Endothelial cell of umbilical vein (primary cell): ENCODE results near the gene OR5AR1. TPM values are rescaled to one million over a fixed set of nuclear protein-coding genes. Genes with fewer than 3 reads are reported as not detected.

Source experiments
- BruUV-seq: library from RNA; stranded (reverse); fragments of 400-500 nt; replicated peaks from 2 replicates; lab custom pipeline; 2021; lab: Mats Ljungman, UMichigan
- CTCF ChIA-PET: fragments of 300-600, 350-600 bp; sonication (Branson Sonifier 250); formaldehyde crosslinking; loops from one replicate; lab custom pipeline; 2021; ENCODE audit warnings: antibody characterized with exemption, inconsistent platforms; lab: Charles Lee
- POLR2A ChIA-PET: fragments of 300-600, 350-600 bp; sonication (Branson Sonifier 250); formaldehyde crosslinking; loops from one replicate; lab custom pipeline; 2021; ENCODE audit warnings: antibody characterized with exemption, inconsistent platforms; lab: Charles Lee
- DNase-seq: peaks from one replicate; pipeline ENCODE4 v3.0.0-alpha.2; 2011; ENCODE audit warnings: low read depth, low spot score
- FAIRE-seq: peaks from 2 replicates; lab custom pipeline; 2011; peaks lifted over from hg19 to GRCh38; lab: Jason Lieb, UNC
- H2AFZ ChIP-seq: 2 replicates; pipeline ENCODE4 v1.6.0; 2012; ENCODE audit warnings: low read depth, low read length, control low read depth, inconsistent platforms
- H3K27ac ChIP-seq: 2 replicates; pipeline ENCODE4 v1.5.1; 2011; ENCODE audit warnings: low read depth, mild to moderate bottlenecking, control low read depth, low read length, moderate library complexity; ENCODE audit not compliant: insufficient read depth
- H3K27me3 ChIP-seq, 2 experiments: 2 replicates each; pipeline versions ENCODE4 v1.6.0 to v1.6.1; 2011; ENCODE audit warnings: low read length in 2 of 2, mixed read lengths in 1 of 2; ENCODE audit not compliant: control insufficient read depth in 2 of 2, insufficient read depth in 2 of 2
- H3K36me3 ChIP-seq, 2 experiments: 2 replicates in 1 of 2; 3 replicates in 1 of 2; pipeline ENCODE4 v1.5.1; 2011; ENCODE audit warnings: low read length in 2 of 2, mild to moderate bottlenecking in 1 of 2, moderate library complexity in 1 of 2; ENCODE audit not compliant: control insufficient read depth in 2 of 2, insufficient read depth in 2 of 2; ENCODE audit errors: extremely low read depth in 1 of 2
- H3K4me1 ChIP-seq: 3 replicates; pipeline ENCODE4 v1.5.1; 2011; ENCODE audit warnings: mild to moderate bottlenecking, low read length; ENCODE audit not compliant: control insufficient read depth, insufficient read depth; ENCODE audit errors: extremely low read depth
- H3K4me2 ChIP-seq: 2 replicates; pipeline ENCODE4 v1.6.1; 2011; ENCODE audit warnings: low read length, control low read depth, mixed read lengths; ENCODE audit not compliant: insufficient read depth
- H3K4me3 ChIP-seq, 3 experiments: fragments of 200-600 bp in 1 of 3; sonication (generic), shearing (Covaris generic) in 1 of 3; replicated peaks in 1 of 3; 2 replicates each; pipeline ENCODE4 v1.5.1; 2011 to 2016; ENCODE audit warnings: control low read depth in 3 of 3, low read length in 3 of 3, mild to moderate bottlenecking in 2 of 3, inconsistent platforms in 1 of 3, low read depth in 1 of 3, moderate library complexity in 1 of 3; ENCODE audit not compliant: insufficient read depth in 1 of 3
- H3K79me2 ChIP-seq: 2 replicates; pipeline ENCODE4 v1.6.0; 2012; ENCODE audit warnings: low read length, inconsistent platforms; ENCODE audit not compliant: control insufficient read depth, insufficient read depth
- H3K9ac ChIP-seq: replicated peaks from 2 replicates; pipeline ENCODE3; 2011; ENCODE audit warnings: low read length, control low read depth; ENCODE audit not compliant: insufficient read depth; ENCODE audit errors: extremely low read depth
- H3K9me1 ChIP-seq: replicated peaks from 3 replicates; pipeline ENCODE4 v1.6.0; 2011; ENCODE audit warnings: mild to moderate bottlenecking, low read length; ENCODE audit not compliant: control insufficient read depth, insufficient read depth; ENCODE audit errors: extremely low read depth
- H3K9me3 ChIP-seq: replicated peaks from 2 replicates; pipeline ENCODE4 v1.5.1; 2012; ENCODE audit warnings: low read length, inconsistent platforms; ENCODE audit not compliant: control insufficient read depth, insufficient read depth
- H4K20me1 ChIP-seq: replicated peaks from 2 replicates; pipeline ENCODE3; 2011; ENCODE audit warnings: mild to moderate bottlenecking, low read length; ENCODE audit not compliant: control insufficient read depth, insufficient read depth; ENCODE audit errors: extremely low read depth
- EZH2 ChIP-seq: IDR thresholded peaks from 2 replicates; pipeline ENCODE4 v1.6.1; 2012; ENCODE audit warnings: borderline replicate concordance, low read depth, mild to moderate bottlenecking, moderate library complexity, low read length, inconsistent platforms; ENCODE audit not compliant: severe bottlenecking
- FOS ChIP-seq: IDR thresholded peaks from 2 replicates; pipeline ENCODE4 v1.6.1; 2011; ENCODE audit warnings: mild to moderate bottlenecking, low read length, moderate library complexity, borderline replicate concordance; ENCODE audit not compliant: insufficient read depth
- GATA2 ChIP-seq: IDR thresholded peaks from 2 replicates; pipeline ENCODE4 v1.7.0; 2011; ENCODE audit warnings: low read depth, mild to moderate bottlenecking, moderate library complexity, mixed read lengths, low read length; ENCODE audit not compliant: insufficient read length, insufficient read depth
- JUN ChIP-seq: IDR thresholded peaks from 2 replicates; pipeline ENCODE4 v1.6.1; 2011; ENCODE audit warnings: borderline replicate concordance, low read depth; ENCODE audit not compliant: insufficient read length, insufficient read depth
- MYC ChIP-seq: IDR thresholded peaks from one replicate; pipeline ENCODE4 v1.6.1; 2011; ENCODE audit warnings: mild to moderate bottlenecking, low read depth, low read length
- POLR2A ChIP-seq: IDR thresholded peaks from 2 replicates; pipeline ENCODE4 v1.6.1; 2012; ENCODE audit warnings: low read depth, mild to moderate bottlenecking, control low read depth, low read length
- POLR2AphosphoS5 ChIP-seq: IDR thresholded peaks from 2 replicates; pipeline ENCODE4 v1.6.1; 2012; ENCODE audit warnings: low read depth, mild to moderate bottlenecking, control low read depth, low read length, moderate library complexity; ENCODE audit not compliant: insufficient read depth
- dilution Hi-C: fragments of 300-500 bp; cut with MboI; formaldehyde crosslinking; loops from one replicate; pipeline ENCODE4 v1.15.0; 2019; ENCODE audit warnings: low sequenced_read_pairs; ENCODE audit not compliant: extremely low pct_ligation_motif_present
- intact Hi-C: fragments of 100-400 bp; cut with micrococcal nuclease; formaldehyde crosslinking; loops from one replicate; pipeline ENCODE4 v1.10.0; 2022
- polyA plus RNA-seq, 4 experiments: library from polyadenylated mRNA; depleted of rRNA in 3 of 4; stranded (reverse) in 3 of 4; unstranded in 1 of 4; fragments of >200 nt; gene quantifications; 2 replicates each; pipeline versions ENCODE4 v1.2.1 to v1.2.3, GENCODE V29; 2011 to 2012; ENCODE audit warnings: missing spikeins in 1 of 4
- total RNA-seq: library from RNA; stranded (reverse); gene quantifications from 2 replicates; pipeline ENCODE4 v1.2.3, GENCODE V29; 2021
- TF ChIP-seq, protein P1 (sequence below), 2 donors: IDR thresholded peaks; 1 replicate in 1 of 2; 2 replicates in 1 of 2; pipeline ENCODE4 v1.5.1; 2011; ENCODE audit warnings: low read length in 2 of 2, mild to moderate bottlenecking in 2 of 2, moderate library complexity in 2 of 2, control low read depth in 1 of 2, inconsistent platforms in 1 of 2, low read depth in 1 of 2; ENCODE audit not compliant: insufficient read depth in 1 of 2; ENCODE audit errors: extremely low read depth in 1 of 2
- TF ChIP-seq, protein P2 (sequence below): IDR thresholded peaks from 2 replicates; pipeline ENCODE4 v1.6.1; 2011; ENCODE audit not compliant: insufficient read depth, insufficient read length

Gene OR5AR1
- total and polyA plus RNA-seq, 2 donors (not counting 3 experiments of a cell fraction or from before 2014, with no cell fraction given), result not detected

DNA sequence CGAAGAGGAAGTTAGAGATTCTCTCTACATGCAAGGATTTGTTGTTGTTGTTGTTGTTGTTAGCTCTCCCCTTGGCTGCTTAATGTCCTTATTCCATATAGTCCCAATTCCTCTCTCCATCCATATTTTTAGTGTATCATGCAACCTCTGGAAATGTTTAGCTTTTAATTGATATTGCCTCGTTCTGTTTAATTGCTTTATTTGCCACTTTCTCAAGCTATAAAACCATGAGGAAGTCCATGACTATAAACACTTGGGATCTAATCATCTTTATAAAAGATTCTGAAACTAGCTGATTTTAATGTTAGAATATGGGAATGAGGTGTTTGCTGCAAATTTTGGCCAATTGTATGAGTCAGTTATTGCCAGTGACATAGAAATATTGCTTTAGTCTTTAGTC, 29.9 kb downstream of the OR5AR1 start:
- no peaks in the 10 kb centered on the region for H3K27me3 ChIP-seq
- no peaks in the 10 kb centered on the region for H3K36me3 ChIP-seq
- no peak overlapping the region for H2AFZ ChIP-seq
- ChIA-PET POLR2A (no interaction called here), CTCF (no interaction called here)
- no peaks in the 10 kb centered on the region for H4K20me1 ChIP-seq
- BruUV-seq, result no TSS peak
- H3K9me1 ChIP-seq, result no peaks in the 10 kb centered on the region
- intact Hi-C loops (no loop called here), dilution Hi-C loops (no loop called here)
- no peak overlapping the region for H3K4me2 ChIP-seq
- H3K9ac ChIP-seq, result no peak overlapping the region
- TF ChIP-seq, protein P1, sequence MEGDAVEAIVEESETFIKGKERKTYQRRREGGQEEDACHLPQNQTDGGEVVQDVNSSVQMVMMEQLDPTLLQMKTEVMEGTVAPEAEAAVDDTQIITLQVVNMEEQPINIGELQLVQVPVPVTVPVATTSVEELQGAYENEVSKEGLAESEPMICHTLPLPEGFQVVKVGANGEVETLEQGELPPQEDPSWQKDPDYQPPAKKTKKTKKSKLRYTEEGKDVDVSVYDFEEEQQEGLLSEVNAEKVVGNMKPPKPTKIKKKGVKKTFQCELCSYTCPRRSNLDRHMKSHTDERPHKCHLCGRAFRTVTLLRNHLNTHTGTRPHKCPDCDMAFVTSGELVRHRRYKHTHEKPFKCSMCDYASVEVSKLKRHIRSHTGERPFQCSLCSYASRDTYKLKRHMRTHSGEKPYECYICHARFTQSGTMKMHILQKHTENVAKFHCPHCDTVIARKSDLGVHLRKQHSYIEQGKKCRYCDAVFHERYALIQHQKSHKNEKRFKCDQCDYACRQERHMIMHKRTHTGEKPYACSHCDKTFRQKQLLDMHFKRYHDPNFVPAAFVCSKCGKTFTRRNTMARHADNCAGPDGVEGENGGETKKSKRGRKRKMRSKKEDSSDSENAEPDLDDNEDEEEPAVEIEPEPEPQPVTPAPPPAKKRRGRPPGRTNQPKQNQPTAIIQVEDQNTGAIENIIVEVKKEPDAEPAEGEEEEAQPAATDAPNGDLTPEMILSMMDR (IDR thresholded peaks at IDR 0.05; ENCODE audit: extremely low read depth in 1 of 2, insufficient read depth in 1 of 2, low read depth in 1 of 2, low read length in 2 of 2), result no peak
- TF ChIP-seq, protein P2, sequence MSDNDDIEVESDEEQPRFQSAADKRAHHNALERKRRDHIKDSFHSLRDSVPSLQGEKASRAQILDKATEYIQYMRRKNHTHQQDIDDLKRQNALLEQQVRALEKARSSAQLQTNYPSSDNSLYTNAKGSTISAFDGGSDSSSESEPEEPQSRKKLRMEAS, result no peak
- no peak for TF ChIP-seq POLR2A
- H3K27ac ChIP-seq, result no peak overlapping the region
- FAIRE-seq, result no peak
- H3K9me3 ChIP-seq, result peaks cover 2% of the 10 kb centered on the region
- H3K4me3 ChIP-seq, result no peak overlapping the region
- no peak for DNase-seq
- H3K4me1 ChIP-seq, result no peaks in the 10 kb centered on the region
- no peaks in the 10 kb centered on the region for H3K79me2 ChIP-seq

DNA sequence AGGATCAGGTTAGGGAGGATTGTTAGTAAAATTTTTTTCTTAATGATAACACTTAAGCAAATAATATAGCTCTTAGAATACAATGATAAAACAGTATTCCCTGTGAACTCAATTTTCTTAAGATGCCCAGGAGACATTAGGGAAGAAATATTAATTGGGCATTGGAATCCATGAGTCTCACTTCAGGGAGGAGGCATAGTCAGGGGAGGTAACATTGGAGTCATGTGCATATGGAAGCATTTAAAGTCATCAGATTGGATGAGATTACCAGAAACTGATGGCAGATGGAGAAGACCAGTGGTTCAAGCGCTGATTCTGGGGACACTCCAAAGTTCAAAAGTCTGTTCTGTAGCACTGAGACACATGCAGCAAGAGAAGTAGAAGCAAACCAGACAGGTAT, 35.3 kb downstream of the OR5AR1 start, which contains the start of gene OR9G1:
TSS of gene OR9G1 (plus strand) at position 301 of the 400 bp plus-strand sequence. CDS start 1,293 bp downstream, outside the sequence.
- CTCF ChIA-PET, result no interaction called here
- Histone ChIP-seq H2AFZ (no peak within 1 kb of the TSS), H3K9ac (no peak within 1 kb of the TSS), H3K9me3 (peaks cover 3% of the 10 kb centered on the region), H3K36me3 (no peaks in the 10 kb centered on the region), H3K27me3 (no peaks in the 10 kb centered on the region), H3K9me1 (no peaks in the 10 kb centered on the region), H3K27ac (no peak within 1 kb of the TSS), H3K79me2 (no peaks in the 10 kb centered on the region), H3K4me3 (no peak within 1 kb of the TSS), H3K4me1 (no peaks in the 10 kb centered on the region), H4K20me1 (no peaks in the 10 kb centered on the region), H3K4me2 (no peak within 1 kb of the TSS)
- intact Hi-C loops, result no loop called here
- DNase-seq, result no peak
- no peak for TF ChIP-seq MYC
- no peak for TF ChIP-seq POLR2A
- no peak for TF ChIP-seq EZH2
- TF ChIP-seq FOS, result no peak
- TF ChIP-seq, protein P1 (IDR thresholded peaks at IDR 0.05; ENCODE audit: extremely low read depth in 1 of 2, insufficient read depth in 1 of 2, low read depth in 1 of 2, low read length in 2 of 2), result no peak
- TF ChIP-seq POLR2AphosphoS5, result no peak
- TF ChIP-seq, protein P2, result no peak
- TF ChIP-seq GATA2, result no peak
- no peak for TF ChIP-seq JUN
- BruUV-seq, result no TSS peak
- FAIRE-seq, result no peak
- POLR2A ChIA-PET, result no interaction called here
- dilution Hi-C loops, result no loop called here
